ENCODE data around the gene CLDN4.

CLDN4 gene

DNA sequence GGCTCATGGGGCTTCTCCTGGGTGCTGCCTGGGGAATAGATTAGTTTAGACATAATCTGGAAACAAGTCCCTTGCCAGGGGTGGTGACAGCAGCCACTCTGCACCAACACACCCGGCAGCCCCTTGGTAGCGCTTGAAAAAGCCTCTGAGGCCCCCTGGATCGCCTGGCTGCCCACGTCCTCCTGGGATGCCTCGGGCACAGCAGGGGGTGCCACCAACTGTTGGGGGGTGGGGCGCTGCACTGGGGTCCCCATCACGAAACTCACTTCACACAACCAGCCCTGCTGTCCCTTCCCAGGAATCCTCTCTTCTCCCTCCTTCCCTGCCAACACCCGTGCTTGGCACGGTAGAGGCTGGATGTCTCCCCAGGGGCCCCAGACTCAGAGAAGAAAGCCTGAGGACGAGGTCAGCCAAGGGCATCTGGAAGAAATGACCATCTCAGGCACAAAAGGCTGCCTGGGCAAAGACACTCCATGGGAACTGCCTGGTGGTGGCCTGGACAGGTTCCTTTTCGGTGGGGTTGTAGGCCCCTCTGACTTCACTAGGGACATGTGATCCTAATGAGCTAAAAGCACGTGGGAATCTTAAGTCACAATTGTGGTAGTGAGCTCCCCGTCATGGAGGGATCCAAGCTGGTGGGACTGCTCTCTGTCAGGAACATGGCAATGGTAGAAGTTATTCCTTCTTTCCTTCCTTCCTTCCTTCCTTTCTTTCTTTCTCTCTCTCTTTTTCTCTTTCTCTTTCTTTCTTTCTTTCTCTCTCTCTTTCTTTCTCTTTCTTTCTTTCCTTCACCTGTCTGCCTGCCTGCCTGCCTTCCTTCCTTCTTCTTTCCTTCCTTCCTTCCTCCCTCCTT lies 41.5 kb downstream of the CLDN4 start:
- no peak for DNase-seq (ENCODE audit: low read depth)

DNA sequence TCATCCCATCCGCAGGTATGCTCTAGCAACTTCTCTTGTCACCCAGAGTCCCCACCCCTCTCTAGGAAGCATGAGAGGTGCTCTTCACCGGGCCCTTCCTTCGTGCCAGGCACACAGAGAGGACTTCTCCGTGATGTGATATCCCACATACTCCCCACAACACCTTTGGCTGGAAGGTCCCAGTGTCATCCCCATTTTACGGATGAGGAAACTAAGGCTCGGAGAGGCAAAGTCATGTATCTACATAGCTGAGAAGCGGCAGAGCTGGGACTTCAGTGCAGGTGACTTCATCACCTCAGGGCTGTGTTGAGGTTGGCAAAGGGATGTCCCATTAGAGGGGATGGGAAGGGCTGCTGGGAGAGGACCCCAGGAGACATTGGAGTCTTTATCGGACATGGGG lies 45.6 kb downstream of the CLDN4 start:
- DNase-seq (ENCODE audit: low read depth), result no peak

DNA sequence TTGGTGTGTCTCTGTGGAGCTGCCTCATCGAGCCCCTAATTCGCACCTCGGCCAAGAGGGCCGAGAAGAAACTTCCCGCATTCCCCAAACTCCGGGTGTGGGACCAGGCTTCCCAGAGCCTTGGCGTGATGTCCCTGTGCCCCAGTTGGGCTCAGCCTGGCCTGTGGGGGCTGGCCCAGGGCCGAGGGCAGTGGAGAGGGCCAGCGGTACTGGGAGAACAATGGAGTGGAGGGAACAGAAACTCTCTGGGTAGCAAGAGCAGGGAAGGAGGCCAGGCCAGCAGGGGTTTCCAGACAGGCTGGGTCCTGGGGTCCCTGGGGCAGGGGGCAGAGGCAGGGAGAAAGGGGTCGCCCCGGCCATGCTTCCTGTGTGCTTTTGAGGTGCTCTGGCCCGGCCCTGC lies 46.2 kb downstream of the CLDN4 start:
- DNase-seq (ENCODE audit: low read depth), result no peak

DNA sequence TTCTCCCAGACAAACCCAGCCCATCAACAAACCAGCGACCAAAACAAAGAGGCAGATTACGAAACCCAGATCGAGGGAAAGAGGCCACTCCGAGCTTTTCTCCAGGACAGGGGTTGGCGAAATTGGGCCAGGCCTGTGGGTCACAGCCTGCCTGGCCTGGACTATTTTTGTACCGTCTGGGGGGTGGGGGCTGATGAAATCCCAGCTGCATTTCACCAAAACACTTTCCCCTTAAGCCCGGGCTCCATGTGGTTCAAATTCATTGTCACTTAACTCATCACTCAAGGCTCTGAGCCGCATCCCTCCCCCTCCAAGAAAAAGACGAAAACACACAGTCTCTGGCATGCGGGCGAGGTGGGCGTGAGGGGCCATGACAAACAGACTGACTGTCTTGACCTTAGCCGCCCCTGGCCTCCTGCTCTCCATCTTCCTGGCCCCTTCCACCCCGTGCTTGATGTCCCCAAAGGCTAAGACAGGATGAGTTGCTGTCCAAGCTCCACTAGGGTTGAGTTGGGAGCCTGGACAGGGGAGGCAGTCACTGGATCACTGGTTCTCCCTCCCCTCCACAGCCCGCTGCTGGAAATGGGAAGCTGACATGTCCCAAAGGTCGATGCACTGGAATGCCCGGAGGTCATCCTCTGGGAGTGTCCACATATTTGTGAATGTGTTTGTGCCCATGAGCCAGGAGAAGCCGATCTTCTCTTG lies 49.3 kb downstream of the CLDN4 start:
- DNase-seq (ENCODE audit: low read depth), result peak; percentile 51

DNA sequence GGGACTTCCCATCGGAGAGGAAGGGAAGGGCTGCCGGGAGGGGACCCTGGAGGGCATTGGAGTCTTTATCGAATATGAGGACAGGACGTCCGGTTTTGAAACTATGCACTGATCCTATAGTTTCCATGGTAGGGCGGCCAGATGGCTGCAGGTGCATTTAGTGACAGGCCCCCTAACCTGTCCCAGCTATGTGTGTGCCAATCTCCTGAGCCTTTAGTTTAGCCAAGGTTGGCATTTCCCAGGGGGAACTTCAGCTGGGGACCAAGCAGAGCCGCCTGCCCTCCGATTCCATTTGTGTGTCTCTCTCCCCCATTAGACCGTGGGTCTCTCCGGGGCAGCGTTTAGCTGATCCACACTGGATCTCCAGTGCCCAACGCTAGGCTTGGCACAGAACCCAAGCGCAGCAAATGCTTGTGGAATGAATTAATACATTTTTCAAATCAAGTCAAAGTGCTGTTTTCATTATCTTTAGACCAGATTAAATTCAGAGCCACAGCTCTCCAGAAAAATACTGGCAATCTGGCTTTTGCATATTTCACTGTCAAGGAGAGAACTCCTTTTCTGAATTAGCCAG lies 50.0 kb downstream of the CLDN4 start:
- no peak for DNase-seq (ENCODE audit: low read depth)

DNA sequence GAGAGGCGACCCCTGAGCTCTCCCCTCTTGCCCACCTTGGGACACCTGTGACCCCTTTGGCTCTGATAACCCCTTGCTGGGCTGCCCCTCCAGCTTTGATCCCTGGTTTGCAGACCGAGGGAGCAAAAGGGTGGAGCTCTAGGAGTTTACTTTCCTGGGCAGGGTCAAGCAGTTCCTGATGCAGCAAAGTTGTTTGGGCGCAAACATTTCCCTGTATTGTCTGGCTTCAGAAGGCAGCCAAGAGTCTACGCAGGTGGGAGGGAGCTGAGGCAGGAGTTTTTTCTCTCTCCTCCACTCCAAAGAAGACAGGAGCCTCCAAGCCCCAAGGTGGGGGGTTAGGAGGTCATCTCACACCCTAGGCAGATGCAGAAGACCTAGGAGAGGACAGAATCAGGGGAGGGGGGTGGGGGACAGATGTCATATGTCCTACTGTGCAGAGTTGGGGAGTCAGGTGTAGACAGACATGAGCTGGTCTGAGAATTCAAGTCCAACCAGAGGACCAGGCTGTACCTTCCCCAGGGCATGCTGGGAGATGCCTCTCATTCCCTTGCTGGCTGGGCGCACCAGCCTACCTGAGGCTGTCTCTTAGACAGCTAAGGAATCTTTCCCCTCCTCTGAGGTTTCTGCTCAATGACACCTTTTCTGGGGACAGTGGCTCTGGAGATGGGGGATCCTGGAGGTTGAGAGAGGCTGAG lies 50.7 kb downstream of the CLDN4 start:
- DNase-seq (ENCODE audit: low read depth), result no peak

DNA sequence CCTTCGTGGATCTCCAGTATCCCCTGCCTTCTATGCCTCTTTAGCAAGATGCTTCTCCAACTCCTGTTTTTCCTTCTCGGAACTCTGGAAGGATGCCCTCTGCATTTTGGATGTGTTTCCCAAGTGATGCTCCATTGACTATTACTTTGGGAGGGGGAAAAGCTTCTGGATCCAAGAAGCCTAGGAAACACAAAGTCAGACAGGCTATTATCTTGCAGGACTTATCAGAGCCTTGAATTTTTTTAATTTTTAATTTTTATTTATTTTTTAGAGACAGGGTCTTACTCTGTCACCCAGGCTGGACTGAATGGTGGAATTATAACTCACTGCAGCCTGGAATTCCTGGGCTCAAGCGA lies 51.2 kb downstream of the CLDN4 start:
- no peak for DNase-seq (ENCODE audit: low read depth)
